Activated naive CD8-positive, alpha-beta T cell treated with anti-CD3 and anti-CD28 coated beads, Interleukin-2, amount 50 U/mL, for 24 hours (primary cell): ENCODE measurements around the gene RPL21.
A peak's percentile ranks its signal among the peaks of the same experiment; 100 is the strongest.

Experiments used
- ATAC-seq: fragments of 150-1000 bp; cut with Tn5 transposase; one replicate; pipeline ENCODE4 v1.10.0; 2021
- DNase-seq: peaks from one replicate; pipeline ENCODE4 v3.0.0; 2021
- H3K27ac Mint-ChIP-seq: one replicate; pipeline ENCODE4 v1.8.0; 2021; ENCODE audit warnings: mild to moderate bottlenecking, mixed read lengths
- H3K27me3 Mint-ChIP-seq: one replicate; pipeline ENCODE4 v1.8.0; 2021; ENCODE audit warnings: mixed read lengths
- H3K36me3 Mint-ChIP-seq: one replicate; pipeline ENCODE4 v1.8.0; 2021; ENCODE audit warnings: low read depth, mixed read lengths
- H3K4me1 Mint-ChIP-seq: one replicate; pipeline ENCODE4 v1.8.0; 2021; ENCODE audit warnings: mixed read lengths
- H3K4me3 Mint-ChIP-seq: one replicate; pipeline ENCODE4 v1.8.0; 2021; ENCODE audit warnings: mild to moderate bottlenecking, moderate library complexity, mixed read lengths
- H3K9me3 Mint-ChIP-seq: one replicate; pipeline ENCODE4 v1.8.0; 2021; ENCODE audit warnings: mixed read lengths

The RPL21 gene

GRCh38 chr13:27233964-27234363 lies 17.4 kb upstream of the RPL21 start:
- Mint-ChIP-seq H3K27me3 (no peaks in the 10 kb centered on the region), H3K9me3 (peaks cover 16% of the 10 kb centered on the region), H3K4me3 (no peak overlapping the region), H3K27ac (no peak overlapping the region), H3K36me3 (peaks cover 19% of the 10 kb centered on the region), H3K4me1 (no peaks in the 10 kb centered on the region)
- ATAC-seq (no peak), DNase-seq (no peak)

GRCh38 chr13:27236478-27236877 lies 14.9 kb upstream of the RPL21 start:
- no peak overlapping the region for H3K27ac Mint-ChIP-seq
- H3K4me3 Mint-ChIP-seq, result no peak overlapping the region
- H3K36me3 Mint-ChIP-seq, result peaks cover 18% of the 10 kb centered on the region
- ATAC-seq (no peak), DNase-seq (no peak)
- H3K4me1 Mint-ChIP-seq, result no peaks in the 10 kb centered on the region
- H3K27me3 Mint-ChIP-seq, result no peaks in the 10 kb centered on the region
- H3K9me3 Mint-ChIP-seq, result peaks cover 13% of the 10 kb centered on the region

GRCh38 chr13:27242702-27243101 lies 8.7 kb upstream of the RPL21 start:
- Mint-ChIP-seq H3K27ac (no peak overlapping the region), H3K4me3 (no peak overlapping the region), H3K27me3 (no peaks in the 10 kb centered on the region), H3K4me1 (peaks cover 2% of the 10 kb centered on the region), H3K36me3 (peaks cover 9% of the 10 kb centered on the region), H3K9me3 (no peaks in the 10 kb centered on the region)
- DNase-seq (no peak), ATAC-seq (no peak)

- H3K36me3 Mint-ChIP-seq, result peaks cover 18% of the 10 kb centered on the region
- ATAC-seq (no peak), DNase-seq (no peak)
- no peaks in the 10 kb centered on the region for H3K9me3 Mint-ChIP-seq
- no peaks in the 10 kb centered on the region for H3K27me3 Mint-ChIP-seq
- H3K27ac Mint-ChIP-seq, result no peak overlapping the region
- H3K4me3 Mint-ChIP-seq, result no peak overlapping the region
- H3K4me1 Mint-ChIP-seq, result peaks cover 18% of the 10 kb centered on the region
Measured at GRCh38 chr13:27245610-27246009, 5.7 kb upstream of the RPL21 start.

DNA sequence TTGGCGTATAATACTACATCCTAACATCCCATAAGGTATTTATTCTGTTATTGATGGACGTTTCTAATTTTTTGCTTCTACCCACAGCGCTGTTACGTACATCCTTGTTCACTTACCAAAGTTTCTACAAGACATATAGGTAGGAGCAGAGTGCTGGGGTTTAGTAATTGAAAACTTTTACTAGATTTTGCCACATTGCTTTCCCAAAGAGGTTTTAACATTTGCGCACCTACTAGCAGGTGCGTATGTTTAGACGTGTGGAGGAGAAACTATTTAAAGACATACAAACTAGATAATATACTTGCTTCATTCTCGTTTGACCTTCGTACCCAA lies 559 bp upstream of the RPL21 start:
- Mint-ChIP-seq H3K9me3 (no peaks in the 10 kb centered on the region), H3K4me1 (peaks cover 46% of the 10 kb centered on the region), H3K27me3 (no peaks in the 10 kb centered on the region), H3K36me3 (peaks cover 53% of the 10 kb centered on the region), H3K27ac (peak overlapping the region; percentile 98), H3K4me3 (peak overlapping the region; percentile 92)
- ATAC-seq (no peak), DNase-seq (no peak)

GRCh38 chr13:27252467-27252866 lies 1.1 kb downstream of the RPL21 start:
- ATAC-seq, result no peak
- Mint-ChIP-seq H3K27me3 (no peaks in the 10 kb centered on the region), H3K27ac (peak overlapping the region; percentile 98), H3K36me3 (peaks cover 70% of the 10 kb centered on the region), H3K9me3 (no peaks in the 10 kb centered on the region), H3K4me3 (peak overlapping the region; percentile 92), H3K4me1 (peaks cover 60% of the 10 kb centered on the region)
- no peak for DNase-seq

DNA sequence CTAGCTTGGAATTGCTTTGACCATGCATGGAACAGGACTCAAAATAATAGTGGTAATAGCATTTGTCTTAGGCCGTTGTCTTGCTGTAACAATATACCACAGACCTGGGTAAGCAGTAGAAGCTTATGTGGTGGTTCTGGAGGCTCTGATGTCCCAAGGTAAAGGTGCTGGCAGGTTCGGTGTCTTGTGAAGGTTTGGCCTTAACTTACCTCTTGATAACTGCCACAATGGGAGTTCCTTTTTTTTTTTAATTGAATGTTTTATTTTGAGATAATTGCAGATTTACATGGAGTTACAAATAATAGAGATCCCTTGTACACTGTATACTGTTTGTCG lies 5.8 kb downstream of the RPL21 start:
- Mint-ChIP-seq H3K27me3 (no peaks in the 10 kb centered on the region), H3K4me1 (peaks cover 84% of the 10 kb centered on the region), H3K9me3 (no peaks in the 10 kb centered on the region), H3K27ac (peak overlapping the region; percentile 50), H3K36me3 (peaks cover 85% of the 10 kb centered on the region), H3K4me3 (no peak overlapping the region)
- DNase-seq (no peak), ATAC-seq (no peak)

GRCh38 chr13:27257648-27258253 lies 6.4 kb downstream of the RPL21 start:
- DNase-seq (no peak), ATAC-seq (peak; percentile 22)
- no peak overlapping the region for H3K4me3 Mint-ChIP-seq
- no peaks in the 10 kb centered on the region for H3K9me3 Mint-ChIP-seq
- H3K4me1 Mint-ChIP-seq, result peaks cover 89% of the 10 kb centered on the region
- peaks cover 83% of the 10 kb centered on the region for H3K36me3 Mint-ChIP-seq
- no peaks in the 10 kb centered on the region for H3K27me3 Mint-ChIP-seq
- H3K27ac Mint-ChIP-seq, result peak overlapping the region; percentile 50

DNA sequence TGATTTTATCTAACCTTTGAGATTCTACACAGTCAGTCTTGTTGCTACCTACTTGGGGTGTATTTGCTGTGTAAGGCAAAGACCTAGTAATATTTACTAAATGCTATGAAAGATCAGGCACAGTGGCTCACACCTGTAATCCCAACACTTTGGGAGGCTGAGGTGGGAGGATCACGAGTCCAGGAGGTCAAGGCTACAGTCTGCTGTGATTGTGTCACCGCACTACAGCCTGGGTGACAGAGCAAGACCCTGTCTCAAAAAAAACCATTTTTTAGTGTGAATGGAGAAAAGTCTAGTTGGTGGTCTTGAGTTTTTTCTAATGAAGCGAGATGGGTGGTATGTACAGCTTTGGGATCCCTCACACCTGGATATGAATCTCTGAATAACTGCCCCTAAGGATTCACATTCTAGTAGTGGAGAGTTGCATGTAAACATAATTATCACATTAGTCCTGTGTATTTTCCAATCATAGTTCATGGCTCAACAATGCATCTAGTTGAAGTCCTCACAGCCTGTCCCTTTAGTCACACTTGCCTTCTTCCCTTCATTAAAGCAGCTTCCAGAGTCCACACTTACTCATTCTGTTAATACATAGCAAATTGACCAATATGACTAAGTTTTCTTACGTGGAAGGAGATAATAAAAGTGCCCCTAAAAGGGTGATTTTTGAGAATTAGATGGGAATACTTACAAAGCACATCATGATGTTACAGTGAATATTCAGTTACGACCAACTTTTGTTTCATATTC lies 7.5 kb downstream of the RPL21 start:
- no peaks in the 10 kb centered on the region for H3K9me3 Mint-ChIP-seq
- peak overlapping the region; percentile 81 for H3K27ac Mint-ChIP-seq
- no peak overlapping the region for H3K4me3 Mint-ChIP-seq
- H3K4me1 Mint-ChIP-seq, result peaks cover 86% of the 10 kb centered on the region
- H3K36me3 Mint-ChIP-seq, result peaks cover 74% of the 10 kb centered on the region
- ATAC-seq (no peak), DNase-seq (no peak)
- H3K27me3 Mint-ChIP-seq, result no peaks in the 10 kb centered on the region

GRCh38 chr13:27259831-27260230 lies 8.5 kb downstream of the RPL21 start:
- H3K9me3 Mint-ChIP-seq, result no peaks in the 10 kb centered on the region
- H3K27me3 Mint-ChIP-seq, result no peaks in the 10 kb centered on the region
- no peak for DNase-seq
- H3K4me3 Mint-ChIP-seq, result no peak overlapping the region
- peak overlapping the region; percentile 81 for H3K27ac Mint-ChIP-seq
- no peak for ATAC-seq
- peaks cover 83% of the 10 kb centered on the region for H3K4me1 Mint-ChIP-seq
- peaks cover 63% of the 10 kb centered on the region for H3K36me3 Mint-ChIP-seq

DNA sequence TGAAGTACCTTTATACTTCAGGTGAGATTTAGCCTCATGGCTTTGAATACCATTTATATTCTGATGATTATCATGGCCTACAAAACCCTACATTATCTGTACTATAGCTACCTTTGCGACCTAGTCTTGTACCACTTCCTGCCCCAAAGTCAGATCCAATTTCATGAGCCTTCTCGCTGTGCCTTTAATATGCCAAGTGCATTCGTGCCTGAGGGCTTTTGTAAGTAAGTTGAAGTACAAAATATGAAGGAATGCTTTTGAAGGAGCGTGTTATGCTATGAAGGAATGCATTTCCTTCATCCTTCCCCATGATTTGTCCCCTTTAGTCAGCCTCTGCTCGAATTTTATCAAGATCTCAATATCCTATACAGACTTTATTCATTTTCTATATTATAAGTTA lies 10.0 kb downstream of the RPL21 start:
- Mint-ChIP-seq H3K36me3 (peaks cover 49% of the 10 kb centered on the region), H3K27me3 (no peaks in the 10 kb centered on the region), H3K27ac (peak overlapping the region; percentile 16), H3K4me3 (no peak overlapping the region), H3K9me3 (no peaks in the 10 kb centered on the region), H3K4me1 (peaks cover 74% of the 10 kb centered on the region)
- no peak for DNase-seq
- ATAC-seq, result no peak

- Mint-ChIP-seq H3K4me1 (peaks cover 58% of the 10 kb centered on the region), H3K36me3 (peaks cover 28% of the 10 kb centered on the region), H3K9me3 (no peaks in the 10 kb centered on the region), H3K4me3 (no peak overlapping the region), H3K27me3 (no peaks in the 10 kb centered on the region), H3K27ac (no peak overlapping the region)
- DNase-seq (no peak), ATAC-seq (no peak)
Measured at GRCh38 chr13:27263438-27263837, 12.1 kb downstream of the RPL21 start.

- Mint-ChIP-seq H3K36me3 (peaks cover 21% of the 10 kb centered on the region), H3K27ac (peak overlapping the region; percentile 5), H3K27me3 (no peaks in the 10 kb centered on the region), H3K4me1 (peaks cover 51% of the 10 kb centered on the region), H3K9me3 (no peaks in the 10 kb centered on the region), H3K4me3 (no peak overlapping the region)
- DNase-seq (no peak), ATAC-seq (peak; percentile 72)
Measured at GRCh38 chr13:27264181-27264580, 12.8 kb downstream of the RPL21 start.

DNA sequence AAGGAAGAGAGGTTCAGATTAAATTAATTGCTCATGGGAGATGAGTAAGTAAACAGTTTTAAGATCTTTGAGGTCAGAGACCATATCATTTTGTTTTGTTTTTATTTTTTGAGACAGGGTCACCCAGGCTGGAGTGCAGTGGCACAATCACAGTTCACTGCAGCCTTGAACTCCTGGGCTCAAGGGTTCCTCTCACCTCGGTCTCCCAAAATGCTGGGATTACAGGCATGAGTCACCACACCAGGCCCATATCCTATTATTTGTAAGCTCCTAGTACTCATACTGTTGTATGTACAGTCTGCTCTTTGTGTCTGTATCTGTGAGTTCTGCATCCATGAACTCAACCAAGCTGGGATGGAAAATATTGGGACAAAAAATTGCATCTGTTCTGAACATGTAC lies 13.3 kb downstream of the RPL21 start:
- Mint-ChIP-seq H3K4me3 (no peak overlapping the region), H3K4me1 (peaks cover 46% of the 10 kb centered on the region), H3K27ac (peak overlapping the region; percentile 5)

GRCh38 chr13:27266917-27267316 lies 15.6 kb downstream of the RPL21 start:
- Mint-ChIP-seq H3K27ac (peak overlapping the region; percentile 31), H3K4me3 (no peak overlapping the region), H3K9me3 (no peaks in the 10 kb centered on the region), H3K36me3 (peaks cover 6% of the 10 kb centered on the region), H3K4me1 (peaks cover 36% of the 10 kb centered on the region), H3K27me3 (peaks cover 3% of the 10 kb centered on the region)
- ATAC-seq (no peak), DNase-seq (no peak)

More for the DNA sequence above, 13.3 kb downstream of the RPL21 start:
- DNase-seq (no peak), ATAC-seq (no peak)
- Mint-ChIP-seq H3K9me3 (no peaks in the 10 kb centered on the region), H3K36me3 (peaks cover 17% of the 10 kb centered on the region), H3K27me3 (no peaks in the 10 kb centered on the region)
